Stimulated activated CD8-positive, alpha-beta memory T cell treated with anti-CD3 and anti-CD28 coated beads, Interleukin-7, amount 100 ng/mL, for 24 hours (primary cell): ENCODE measurements around the gene TTC24.
A peak's percentile ranks its signal among the peaks of the same experiment; 100 is the strongest.

Source experiments
- DNase-seq: peaks from one replicate; pipeline ENCODE4 v3.0.0-alpha.2; 2020; ENCODE audit warnings: low read depth

TTC24 gene

DNA sequence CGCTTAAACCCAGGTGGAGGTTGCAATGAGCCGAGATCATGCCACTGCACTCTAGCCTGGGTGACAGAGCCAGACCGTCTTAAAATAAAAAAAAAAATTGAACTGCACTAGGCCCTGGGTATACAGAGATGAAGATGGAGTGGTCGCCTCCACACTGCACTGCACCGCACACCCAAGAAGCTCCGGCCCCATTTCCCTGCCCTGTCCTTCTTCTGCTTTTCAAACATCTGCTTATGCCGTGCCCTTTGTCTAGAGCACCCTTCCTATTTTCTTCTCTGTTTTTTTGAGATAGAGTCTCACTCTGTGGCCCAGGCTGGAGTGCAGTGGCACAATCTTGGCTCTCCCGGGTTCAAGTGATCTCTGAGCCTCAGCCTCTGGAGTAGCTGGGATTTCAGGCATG lies 24.6 kb upstream of the TTC24 start:
- no peak for DNase-seq

DNA sequence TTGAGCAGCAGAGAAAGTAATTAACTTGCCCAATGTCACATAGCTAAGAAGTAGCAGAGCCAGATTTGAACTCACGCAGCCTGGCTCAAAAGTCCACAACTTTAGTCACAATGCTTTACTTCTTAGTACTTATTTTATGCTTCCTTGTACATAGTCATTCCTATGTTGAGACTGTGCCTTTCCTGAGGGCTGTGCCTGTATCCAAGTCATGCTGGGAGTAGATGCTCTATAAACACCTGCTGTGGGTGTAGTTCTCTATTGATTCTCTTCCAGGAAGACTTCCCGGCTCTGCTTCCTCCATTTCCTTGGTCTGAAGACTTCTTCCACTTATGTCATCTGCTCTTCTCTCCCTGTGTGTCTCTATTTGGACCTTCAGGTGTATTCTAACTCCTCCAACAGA lies 23.8 kb upstream of the TTC24 start:
- DNase-seq: no peak

DNA sequence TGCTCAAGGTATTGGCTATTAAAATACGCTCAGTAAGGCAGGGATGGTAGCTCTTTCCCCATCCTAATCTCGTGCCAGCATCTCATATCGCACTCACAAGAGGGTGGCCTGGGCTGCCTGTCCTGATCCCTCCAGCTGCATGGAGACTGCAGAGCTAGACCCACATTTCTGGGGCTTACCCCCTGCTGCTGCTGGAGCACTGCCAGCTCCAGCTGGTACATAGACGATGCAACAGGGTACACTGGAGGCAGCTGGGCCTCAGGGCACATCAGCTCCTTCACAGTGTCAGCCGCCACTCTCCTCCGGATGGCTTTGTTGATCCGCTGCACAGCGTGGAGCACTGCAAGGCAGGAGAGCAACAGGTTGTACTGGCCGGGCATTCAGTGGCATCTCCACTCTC lies 23.2 kb upstream of the TTC24 start:
- DNase-seq: no peak

DNA sequence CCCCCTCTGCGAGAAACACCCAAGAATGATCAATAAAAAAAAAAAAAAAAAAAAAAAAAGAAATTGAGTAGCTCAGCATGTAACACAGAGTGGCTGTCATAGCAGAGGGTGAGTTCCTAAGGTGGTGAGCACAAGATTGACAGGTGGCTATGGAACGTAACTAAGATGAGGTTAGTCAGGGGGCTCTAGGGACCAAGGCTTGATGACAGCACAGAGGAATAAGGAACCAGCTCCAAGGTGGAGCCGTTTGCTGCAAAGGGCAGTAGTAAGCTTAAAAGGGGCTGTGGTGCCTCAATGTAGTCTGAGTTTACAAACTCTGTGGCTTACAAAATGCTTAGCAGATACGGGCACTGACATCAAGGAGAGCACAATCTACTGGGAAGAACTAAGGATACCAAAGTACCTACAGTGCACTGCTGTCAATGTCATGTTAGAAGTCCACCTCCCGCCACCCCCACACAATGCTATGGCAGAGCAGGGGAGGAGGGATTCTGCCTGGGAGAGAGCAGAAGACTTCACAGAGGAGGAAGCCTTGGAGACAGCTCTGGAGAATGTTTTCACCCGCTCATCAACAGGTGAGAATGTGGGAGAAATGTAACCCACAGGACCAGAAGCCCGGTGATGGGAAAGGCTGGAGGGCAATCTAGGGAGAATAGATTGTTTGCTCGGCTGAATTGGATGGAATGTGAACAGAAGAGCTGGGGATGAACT lies 20.3 kb upstream of the TTC24 start:
- DNase-seq: no peak

DNA sequence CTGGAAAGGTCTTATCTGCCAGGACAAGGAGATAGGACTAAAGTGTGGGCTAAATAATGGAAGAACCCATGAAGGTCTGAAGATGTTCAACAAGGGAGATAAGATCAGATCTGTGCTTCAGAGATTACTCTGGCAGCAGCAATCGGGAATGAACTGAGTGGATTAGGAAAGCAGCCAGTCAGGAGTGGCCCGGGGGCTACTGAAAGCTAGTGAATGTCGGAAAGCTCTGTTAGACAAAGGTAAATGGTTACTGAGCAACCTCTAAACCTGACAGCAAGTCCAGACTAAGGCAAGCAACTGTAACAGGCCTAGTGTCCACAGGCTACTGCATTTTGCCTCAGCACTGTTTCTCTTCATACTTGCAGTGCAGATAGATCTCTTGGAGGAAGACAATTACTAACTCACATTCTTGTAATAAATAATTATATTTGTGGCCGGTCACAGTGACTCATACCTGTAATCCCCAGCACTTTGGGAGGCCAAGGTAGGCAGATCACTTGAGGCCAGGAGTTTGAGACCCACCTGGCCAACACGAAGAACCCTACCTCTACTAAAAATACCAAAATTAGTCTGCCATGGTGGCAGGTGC lies 19.6 kb upstream of the TTC24 start:
- DNase-seq: no peak

DNA sequence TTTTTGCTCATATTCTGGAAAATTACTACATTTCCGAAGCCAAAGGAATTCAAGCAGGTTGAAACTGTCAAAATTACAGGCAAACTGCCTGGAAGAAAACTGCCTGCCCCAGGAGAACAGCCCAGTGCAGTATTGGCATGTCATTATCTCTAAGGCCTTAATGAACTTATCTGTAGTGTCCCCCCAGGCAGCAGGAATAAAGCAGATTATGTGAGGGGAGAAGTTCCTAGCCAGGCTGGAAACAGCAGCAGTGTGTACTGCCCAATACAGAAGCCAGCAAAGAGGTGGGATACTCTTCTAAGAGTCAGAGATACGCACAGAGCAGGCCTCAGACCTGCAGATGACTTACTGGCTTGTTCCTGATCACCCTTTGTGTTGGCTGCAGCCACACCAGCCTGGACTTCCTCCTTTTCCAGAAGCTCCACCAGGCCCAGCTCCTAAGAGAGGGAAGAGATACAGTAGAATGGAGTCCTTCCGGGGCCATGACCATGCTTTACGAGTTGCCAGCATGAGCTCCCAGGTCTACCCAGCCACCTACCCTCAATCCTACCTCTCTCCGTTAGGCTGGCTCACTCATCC lies 18.8 kb upstream of the TTC24 start:
- DNase-seq: no peak

DNA sequence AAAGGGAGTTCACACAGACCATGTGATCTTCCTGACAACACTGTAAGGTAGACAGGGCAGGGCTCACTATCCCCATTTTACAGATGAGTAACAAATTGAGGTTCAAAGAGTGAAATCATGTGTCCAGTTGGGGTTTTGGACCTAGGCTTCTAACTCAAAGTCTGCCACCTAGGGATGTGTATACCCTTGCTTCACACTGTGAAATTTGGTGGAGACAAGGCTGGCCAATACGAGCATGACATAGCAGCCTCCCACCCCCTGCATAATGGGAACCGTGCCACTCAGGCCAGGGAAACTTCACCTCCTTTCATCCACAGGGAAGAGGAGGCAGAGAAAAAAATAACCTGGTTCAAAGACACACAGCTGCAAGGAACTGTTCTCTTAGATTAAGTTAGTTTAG lies 14.0 kb upstream of the TTC24 start:
- DNase-seq: no peak

DNA sequence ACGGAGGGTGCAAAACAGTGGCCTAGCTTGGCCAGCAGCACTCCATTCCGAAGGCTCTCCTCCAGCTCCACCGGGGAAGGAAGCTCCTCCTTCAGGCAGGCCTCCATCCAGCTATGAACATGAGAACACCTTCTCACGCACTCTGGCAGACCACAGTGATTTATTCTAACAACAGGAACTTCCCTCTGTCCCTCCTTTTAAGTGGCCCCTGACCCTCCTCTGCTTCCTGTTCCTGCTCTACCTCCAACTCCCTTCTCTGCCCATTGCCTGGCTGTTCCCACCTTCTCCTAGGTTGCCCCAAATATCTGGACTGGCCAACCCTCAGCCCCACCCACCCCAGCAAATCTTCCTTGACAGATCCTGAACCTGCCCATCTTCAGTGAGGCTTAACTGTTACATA lies 13.1 kb upstream of the TTC24 start:
- no peak for DNase-seq

DNA sequence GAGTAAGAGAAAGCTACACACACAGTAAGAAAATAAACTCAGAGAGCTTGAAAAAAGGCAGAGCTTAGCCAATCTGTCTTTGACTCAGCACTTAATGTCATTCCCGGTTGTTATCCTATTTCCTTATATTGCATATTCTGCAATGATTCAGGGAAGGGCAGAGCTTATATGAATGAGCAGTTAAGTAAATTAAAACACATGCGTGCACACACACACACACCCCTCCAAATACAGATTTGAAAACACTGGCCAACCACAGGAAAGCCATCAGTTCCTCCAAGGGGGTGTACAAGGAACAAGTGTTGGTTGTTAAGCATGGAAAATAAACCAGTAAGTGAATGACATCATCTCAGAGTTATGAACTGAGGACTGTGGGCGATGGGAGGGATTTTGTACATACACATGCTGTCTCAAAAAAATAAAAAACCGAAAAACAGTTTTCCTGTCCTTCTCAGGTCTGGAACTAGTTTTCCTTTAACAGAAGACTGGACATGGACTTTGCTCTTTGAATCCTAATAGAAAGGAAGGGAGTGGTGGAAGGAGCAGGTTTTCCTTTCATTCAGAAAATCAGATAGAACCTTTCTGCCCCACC lies 8.2 kb upstream of the TTC24 start:
- DNase-seq: no peak

DNA sequence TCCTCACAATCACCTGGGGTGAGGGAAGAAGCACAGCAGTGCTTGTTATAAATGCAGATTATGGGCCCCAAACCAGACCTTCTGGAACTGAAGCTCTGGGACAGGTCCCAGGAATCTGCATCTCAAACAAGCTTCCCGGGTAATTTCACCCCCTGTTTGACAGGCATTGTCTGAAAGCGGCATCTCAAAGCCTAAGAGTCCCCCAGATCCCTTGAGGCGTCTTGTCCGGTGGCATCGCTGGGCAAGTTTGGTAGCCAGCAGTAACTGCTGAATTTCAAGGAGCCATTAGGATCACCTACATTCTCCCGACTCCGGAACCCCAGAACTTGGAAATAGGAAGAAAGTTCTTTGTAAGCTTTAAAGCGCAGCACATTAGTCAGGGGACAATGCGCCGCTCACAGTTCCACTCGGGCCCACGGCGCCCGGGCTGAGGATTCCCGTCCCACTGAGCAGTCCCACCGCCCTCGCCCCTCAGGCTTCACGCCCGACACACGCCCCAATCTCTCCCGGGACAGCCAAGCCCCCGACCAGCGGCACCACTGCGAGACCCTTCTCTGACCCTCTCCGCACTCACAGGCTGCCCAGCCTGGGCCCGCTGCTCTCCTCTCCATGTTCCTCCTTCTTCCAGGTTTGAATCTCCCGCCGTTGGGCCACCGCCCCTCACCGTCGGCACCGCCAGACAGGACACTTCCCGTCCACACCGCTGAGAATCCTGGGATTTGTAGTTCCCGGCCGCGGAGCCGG lies 7.4 kb upstream of the TTC24 start, which contains the start of gene IQGAP3:
TSS of gene IQGAP3 (minus strand) at position 647 of the 744 bp plus-strand sequence. CDS start at position 611, 36 bp downstream.
- DNase-seq: no peak

DNA sequence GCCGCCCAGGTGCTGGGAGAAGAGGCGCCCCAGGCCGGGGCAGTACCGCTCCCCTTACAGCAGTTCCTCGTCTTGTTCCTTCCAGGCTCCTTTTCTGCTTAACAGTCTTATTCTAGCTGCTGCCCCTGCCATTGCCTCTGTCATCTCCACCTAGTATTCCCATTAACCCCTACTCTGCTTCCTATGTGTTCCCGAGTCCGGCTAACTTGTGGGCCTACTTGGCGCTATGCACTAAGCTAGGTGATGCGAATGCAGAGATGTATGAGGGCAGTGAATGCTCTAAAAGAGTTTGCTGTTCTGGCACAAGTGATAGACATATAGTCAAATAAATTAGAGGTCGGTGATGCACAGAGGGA lies 6.9 kb upstream of the TTC24 start:
- no peak for DNase-seq

DNA sequence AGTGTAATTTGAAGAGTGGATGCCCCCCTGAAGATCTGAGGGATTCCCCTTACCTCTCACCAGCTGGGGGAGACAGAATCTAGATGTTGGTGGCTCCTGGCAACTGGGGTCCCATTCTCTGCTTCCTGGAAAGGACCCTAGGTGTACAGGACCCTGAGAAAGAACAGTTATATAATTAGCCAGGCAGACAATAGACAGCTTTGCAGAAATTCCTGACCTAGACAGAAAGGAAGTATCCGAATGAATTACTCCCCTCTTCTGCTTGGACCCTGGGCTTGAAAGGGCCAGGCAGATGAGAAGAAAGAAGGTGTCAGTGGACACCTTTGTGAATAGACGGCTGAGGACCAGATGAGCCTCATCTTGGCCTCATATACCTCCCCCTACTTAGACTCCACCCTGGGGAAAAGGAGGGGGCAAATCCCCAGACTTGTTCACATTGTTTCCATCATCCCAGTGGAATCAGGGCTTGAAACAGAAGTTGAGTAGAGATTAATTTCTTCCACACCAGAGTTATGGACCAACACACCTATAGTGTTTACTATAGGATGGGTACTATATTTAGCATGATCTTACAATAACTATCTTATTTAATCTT lies 5.4 kb upstream of the TTC24 start:
- DNase-seq: no peak

DNA sequence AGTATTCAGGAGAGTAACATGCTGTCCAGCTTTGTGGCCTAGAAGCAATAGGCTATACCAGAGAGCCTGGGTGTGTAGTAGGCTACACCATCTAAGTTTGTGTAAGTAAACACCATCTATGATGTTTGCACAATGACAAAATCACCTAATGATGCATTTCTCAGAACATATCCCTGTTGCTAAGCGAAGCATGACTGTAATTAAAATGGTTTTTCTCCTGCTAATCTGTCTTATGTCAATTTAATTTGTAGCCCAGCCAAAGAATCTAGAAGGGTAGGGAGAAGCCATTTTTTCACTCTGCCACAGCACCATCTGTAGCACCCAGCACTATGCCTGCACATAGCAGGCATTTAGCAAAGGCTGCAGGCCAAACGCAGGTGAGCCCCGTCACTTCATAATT lies 2.0 kb upstream of the TTC24 start:
- no peak for DNase-seq

DNA sequence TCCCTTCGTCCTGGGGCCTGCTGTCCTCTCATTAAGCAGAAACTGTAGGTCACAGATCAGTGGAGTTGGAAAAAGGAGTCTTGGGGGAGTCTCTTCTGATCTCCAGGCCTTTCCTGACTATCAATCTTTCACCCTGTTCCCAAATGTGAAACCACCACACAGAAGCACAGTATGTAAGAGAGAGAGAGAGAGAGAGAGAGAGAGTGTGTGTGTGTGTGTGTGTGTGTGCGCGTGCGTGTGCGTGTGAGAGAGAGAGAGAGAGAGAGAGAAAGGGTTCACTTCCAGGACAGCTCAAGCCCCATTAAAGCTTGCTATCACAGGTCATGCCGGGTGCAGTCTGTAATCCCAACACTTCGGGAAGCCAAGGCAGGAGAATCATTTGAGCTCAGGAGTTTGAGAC lies 1.5 kb upstream of the TTC24 start:
- no peak for DNase-seq

DNA sequence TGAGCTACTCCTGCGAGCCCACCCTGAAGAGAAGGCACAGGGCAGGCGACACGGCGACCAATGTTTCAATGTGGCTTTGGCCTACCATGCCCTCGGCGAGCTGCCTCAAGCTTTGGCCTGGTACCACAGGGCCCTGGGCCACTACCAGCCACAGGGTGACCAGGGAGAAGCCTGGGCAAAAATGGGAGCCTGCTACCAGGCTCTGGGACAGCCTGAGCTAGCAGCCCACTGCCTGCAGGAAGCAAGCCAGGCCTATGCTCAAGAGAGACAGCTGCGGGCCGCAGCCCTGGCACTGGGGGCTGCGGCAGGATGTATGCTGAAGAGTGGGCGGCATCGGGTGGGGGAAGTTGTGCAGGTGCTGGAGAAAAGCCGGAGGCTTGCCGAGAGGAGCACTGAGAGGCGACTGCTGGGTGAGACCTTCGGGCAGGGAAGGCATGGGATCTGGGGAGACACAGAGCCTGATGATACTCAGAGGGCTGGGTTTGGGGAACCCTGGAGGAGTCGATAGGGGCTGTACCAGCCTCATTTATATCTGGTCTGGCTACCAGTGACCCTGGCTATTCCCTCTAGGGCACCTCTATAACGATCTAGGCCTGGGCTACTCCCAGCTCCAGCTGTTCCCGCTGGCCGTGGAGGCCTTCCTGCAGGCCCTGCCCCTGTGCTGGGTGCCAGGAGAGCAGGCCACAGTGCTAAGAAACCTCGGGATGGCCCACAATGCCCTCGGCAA lies 2.3 kb downstream of the TTC24 start:
- no peak for DNase-seq

DNA sequence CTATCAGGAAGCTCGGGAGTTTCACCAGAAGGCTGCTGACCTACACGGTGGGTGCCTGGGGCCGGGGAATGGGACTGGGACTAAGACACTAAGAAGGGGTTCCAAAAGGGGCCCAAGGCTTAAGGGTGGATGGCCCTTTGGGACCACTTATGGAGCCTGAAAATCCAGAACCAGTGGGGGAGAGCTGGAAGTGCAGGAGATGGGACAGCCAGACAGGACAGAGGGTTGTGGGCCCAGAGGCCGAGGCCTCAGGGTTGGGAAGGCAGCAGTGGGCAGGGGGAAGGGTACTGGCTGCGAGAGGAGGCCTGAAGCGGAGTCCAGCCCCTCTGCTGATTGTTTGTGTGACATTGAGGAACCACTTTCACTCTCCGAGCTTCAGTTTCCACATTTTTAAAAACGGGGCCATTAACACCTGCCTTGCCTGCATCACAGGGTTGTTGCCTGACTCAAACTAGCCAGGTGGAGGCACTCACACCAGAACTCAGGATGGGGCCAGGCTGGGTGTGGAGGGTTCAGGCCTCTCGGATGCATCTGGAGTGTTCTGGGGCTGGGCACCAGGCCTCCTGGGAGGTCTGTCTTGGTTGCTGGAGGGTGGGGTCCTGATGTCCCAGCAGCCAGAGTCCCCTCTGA lies 3.0 kb downstream of the TTC24 start:
- no peak for DNase-seq

DNA sequence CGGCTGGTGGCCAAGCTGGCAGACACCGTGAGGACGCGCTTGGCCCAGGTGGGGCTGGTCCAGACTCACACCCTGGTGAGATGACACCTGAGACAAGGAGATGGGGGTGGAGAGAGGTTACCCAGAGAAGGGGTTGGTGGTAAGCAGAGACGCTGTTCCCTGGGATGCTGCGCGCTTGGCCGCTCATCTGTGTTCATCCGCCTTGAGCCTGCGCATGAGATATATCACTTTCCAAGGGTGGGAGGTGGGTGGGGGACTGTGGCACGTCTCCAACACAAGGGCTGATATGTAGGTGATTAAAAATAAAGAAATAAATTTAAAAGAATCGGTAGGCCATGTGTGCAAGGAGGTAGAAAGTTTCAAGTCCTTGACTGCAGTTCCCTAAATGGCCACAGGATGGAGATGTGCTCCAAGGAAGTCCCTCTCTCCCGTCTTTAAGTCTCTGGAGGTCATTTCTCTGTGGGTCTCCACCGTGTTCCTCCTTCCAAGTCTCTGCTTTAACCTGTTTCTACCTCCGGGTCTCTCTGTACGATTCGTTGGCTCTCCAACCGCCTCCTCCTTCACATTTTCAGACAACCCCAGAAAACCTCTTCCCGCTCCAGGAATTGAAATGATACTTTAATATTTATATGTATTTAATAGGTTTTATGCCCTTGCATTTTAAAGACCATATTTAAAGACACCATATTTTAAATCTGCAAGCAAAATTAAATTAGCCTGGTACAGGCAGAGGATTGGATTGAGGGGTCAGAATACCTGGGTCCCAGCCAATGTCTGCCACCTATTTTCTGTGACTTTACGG lies 4.5 kb downstream of the TTC24 start:
- peak; percentile 52 for DNase-seq

DNA sequence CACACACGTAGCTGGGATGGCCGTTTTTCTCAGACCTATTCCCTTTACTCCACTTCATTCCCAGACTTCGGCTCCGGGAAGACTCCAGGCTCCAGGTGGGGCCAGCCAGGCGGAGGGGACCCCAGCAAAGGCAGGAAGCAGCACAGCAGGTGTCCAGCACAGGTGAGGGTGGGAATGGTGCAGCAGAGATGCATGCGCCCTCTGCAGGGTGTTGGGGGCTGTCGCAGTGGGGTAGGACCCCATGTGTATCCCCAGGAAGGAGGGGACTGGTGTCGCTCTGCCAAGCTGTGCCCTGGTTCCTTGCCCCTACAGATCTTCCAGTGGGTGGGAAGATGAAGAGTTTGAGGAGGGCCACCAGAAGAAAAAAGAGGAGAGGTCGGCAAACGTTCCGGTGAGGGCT lies 5.3 kb downstream of the TTC24 start:
- DNase-seq: no peak

DNA sequence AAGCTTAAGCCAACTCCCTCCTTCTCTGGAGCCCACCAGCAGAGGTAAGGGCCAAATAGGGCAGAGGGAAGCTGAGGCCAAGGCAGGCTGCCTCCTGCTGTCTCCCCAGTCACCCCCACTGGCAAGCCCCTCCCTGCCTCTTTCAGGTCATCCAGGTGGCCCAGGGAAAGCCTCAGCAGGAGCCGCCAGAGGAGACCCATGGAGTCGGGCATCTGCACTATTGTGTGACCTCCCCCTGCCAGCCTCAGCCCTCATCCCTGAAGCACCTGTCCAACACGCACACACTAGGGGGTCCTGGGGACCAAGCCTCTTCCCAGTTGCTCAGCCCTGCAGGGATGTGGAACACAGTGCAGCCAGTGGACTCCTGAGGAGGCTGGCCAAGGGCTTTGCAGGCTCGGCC lies 6.8 kb downstream of the TTC24 start:
- DNase-seq: no peak

DNA sequence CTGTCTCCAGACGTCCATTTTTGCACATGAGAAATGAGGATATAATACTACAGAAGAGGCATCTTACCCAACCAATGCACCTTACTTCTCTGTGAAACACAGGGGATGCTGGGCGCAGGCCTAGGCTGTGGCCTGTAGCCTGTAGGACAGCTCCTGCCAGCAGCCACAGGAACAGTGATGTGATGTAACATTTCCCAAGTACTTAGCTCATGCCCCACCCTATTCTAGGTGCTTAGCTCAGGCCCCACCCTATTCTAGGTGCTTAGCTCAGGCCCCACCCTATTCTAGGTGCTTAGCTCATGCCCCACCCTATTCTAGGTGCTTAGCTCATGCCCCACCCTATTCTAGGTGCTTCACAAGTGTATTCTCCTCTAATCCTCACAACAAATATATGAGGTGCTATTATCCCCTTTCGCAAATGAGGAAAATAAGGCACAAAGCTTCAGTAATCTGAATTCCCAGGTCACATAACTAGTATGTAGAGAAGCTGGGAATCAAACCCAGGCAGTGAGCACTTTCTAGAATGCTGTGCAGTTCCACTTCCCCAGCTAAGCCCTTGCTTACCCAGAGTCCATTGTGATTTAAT lies 7.5 kb downstream of the TTC24 start:
- no peak for DNase-seq
